H9 (cell line): ENCODE data around the gene UBN2. TPM values are rescaled to one million over a fixed set of nuclear protein-coding genes. Genes with fewer than 3 reads are reported as not detected.

Experiments
- DNase-seq: peaks from one replicate; pipeline ENCODE4 v3.0.0-alpha.2; 2017
- H2AFZ ChIP-seq: one replicate; pipeline ENCODE4 v1.6.1; 2013; ENCODE audit warnings: mild to moderate bottlenecking, low read length, control low read depth, moderate library complexity
- H2AK5ac ChIP-seq: 2 replicates; pipeline ENCODE4 v1.6.1; 2013; ENCODE audit warnings: low read length, control low read depth, mixed read lengths; ENCODE audit not compliant: insufficient read length
- H2BK120ac ChIP-seq: one replicate; pipeline ENCODE4 v1.6.1; 2013; ENCODE audit warnings: low read depth, mild to moderate bottlenecking, low read length, control low read depth, inconsistent platforms; ENCODE audit not compliant: poor library complexity, severe bottlenecking
- H2BK12ac ChIP-seq: 2 replicates; pipeline ENCODE4 v1.6.1; 2013; ENCODE audit warnings: low read length, control low read depth, mixed read lengths, low read depth; ENCODE audit not compliant: insufficient read length
- H2BK15ac ChIP-seq: 2 replicates; pipeline ENCODE4 v1.6.1; 2013; ENCODE audit warnings: low read depth, low read length, control low read depth
- H2BK20ac ChIP-seq: one replicate; pipeline ENCODE4 v1.6.1; 2013; ENCODE audit warnings: low read depth, mild to moderate bottlenecking, low read length, control low read depth, inconsistent platforms; ENCODE audit not compliant: poor library complexity, severe bottlenecking
- H2BK5ac ChIP-seq: 2 replicates; pipeline ENCODE4 v1.6.1; 2013; ENCODE audit warnings: low read length, control low read depth, mixed read lengths; ENCODE audit not compliant: insufficient read length
- H3K14ac ChIP-seq: 2 replicates; pipeline ENCODE4 v1.6.1; 2013; ENCODE audit warnings: low read length, control low read depth; ENCODE audit not compliant: insufficient read depth
- H3K18ac ChIP-seq: 2 replicates; pipeline ENCODE4 v1.6.1; 2013; ENCODE audit warnings: low read depth, mild to moderate bottlenecking, mixed read lengths, low read length, control low read depth; ENCODE audit not compliant: insufficient read length
- H3K23ac ChIP-seq: 2 replicates; pipeline ENCODE4 v1.6.1; 2013; ENCODE audit warnings: low read length, control low read depth, mixed read lengths, low read depth; ENCODE audit not compliant: insufficient read length
- H3K23me2 ChIP-seq: 2 replicates; pipeline ENCODE4 v1.6.1; 2013; ENCODE audit warnings: low read depth, mild to moderate bottlenecking, mixed read lengths, low read length, control low read depth; ENCODE audit not compliant: insufficient read length, poor library complexity, severe bottlenecking
- H3K27ac ChIP-seq: 2 replicates; pipeline ENCODE4 v1.5.1; 2013; ENCODE audit warnings: low read length, control low read depth, mixed read lengths, low read depth; ENCODE audit not compliant: insufficient read length
- H3K27me3 ChIP-seq: 2 replicates; pipeline ENCODE4 v1.6.1; 2013; ENCODE audit warnings: low read length, control low read depth, inconsistent platforms; ENCODE audit not compliant: insufficient read depth
- H3K4ac ChIP-seq: 2 replicates; pipeline ENCODE4 v1.6.1; 2013; ENCODE audit warnings: low read depth, mild to moderate bottlenecking, control low read depth, inconsistent platforms, low read length, moderate library complexity
- H3K4me1 ChIP-seq: 2 replicates; pipeline ENCODE4 v1.6.1; 2013; ENCODE audit warnings: low read length, control low read depth, inconsistent platforms; ENCODE audit not compliant: insufficient read depth
- H3K4me2 ChIP-seq: 2 replicates; pipeline ENCODE4 v1.6.1; 2013; ENCODE audit warnings: low read length, control low read depth, mixed read lengths; ENCODE audit not compliant: insufficient read length, insufficient read depth
- H3K56ac ChIP-seq: 2 replicates; pipeline ENCODE4 v1.6.1; 2013; ENCODE audit warnings: low read depth, mild to moderate bottlenecking, mixed read lengths, low read length, control low read depth; ENCODE audit not compliant: insufficient read length
- H3K79me1 ChIP-seq: 2 replicates; pipeline ENCODE4 v1.6.1; 2013; ENCODE audit warnings: low read depth, mild to moderate bottlenecking, moderate library complexity, low read length, control low read depth, inconsistent platforms; ENCODE audit not compliant: insufficient read depth, poor library complexity, severe bottlenecking
- H3K79me2 ChIP-seq: 2 replicates; pipeline ENCODE4 v1.6.1; 2013; ENCODE audit warnings: low read length, control low read depth, inconsistent platforms; ENCODE audit not compliant: insufficient read depth
- H3K9ac ChIP-seq: 2 replicates; pipeline ENCODE4 v1.6.1; 2013; ENCODE audit warnings: low read length, control low read depth, mixed read lengths; ENCODE audit not compliant: insufficient read length; ENCODE audit errors: extremely low read depth
- H3K9me3 ChIP-seq: one replicate; pipeline ENCODE4 v1.6.1; 2013; ENCODE audit warnings: low read depth, low read length, inconsistent platforms; ENCODE audit not compliant: control insufficient read depth
- H3T11ph ChIP-seq: one replicate; pipeline ENCODE4 v1.6.1; 2013; ENCODE audit warnings: mild to moderate bottlenecking, low read length, control low read depth, inconsistent platforms
- H4K20me1 ChIP-seq: one replicate; pipeline ENCODE4 v1.6.1; 2013; ENCODE audit not compliant: control insufficient read depth, insufficient read length, insufficient read depth
- H4K5ac ChIP-seq: 2 replicates; pipeline ENCODE4 v1.6.1; 2013; ENCODE audit warnings: low read depth, mild to moderate bottlenecking, mixed read lengths, low read length, control low read depth; ENCODE audit not compliant: insufficient read length
- H4K8ac ChIP-seq: replicated peaks from 2 replicates; pipeline ENCODE4 v1.6.1; 2013; ENCODE audit warnings: low read length, control low read depth, mixed read lengths, low read depth; ENCODE audit not compliant: insufficient read length
- H4K91ac ChIP-seq: 2 replicates; pipeline ENCODE4 v1.6.1; 2013; ENCODE audit warnings: low read depth, mild to moderate bottlenecking, moderate library complexity, mixed read lengths, low read length, control low read depth; ENCODE audit not compliant: insufficient read length
- H3K27ac Mint-ChIP-seq, 3 experiments: 2 replicates in 2 of 3; 3 replicates in 1 of 3; pipeline ENCODE4 v1.8.0; 2020 to 2021; ENCODE audit warnings: mixed read lengths in 3 of 3, mild to moderate bottlenecking in 1 of 3, moderate library complexity in 1 of 3
- H3K27me3 Mint-ChIP-seq: 2 replicates; pipeline ENCODE4 v1.8.0; 2021; ENCODE audit warnings: low read depth, mild to moderate bottlenecking, moderate library complexity, mixed read lengths
- H3K36me3 Mint-ChIP-seq, 3 experiments: 2 replicates in 2 of 3; 3 replicates in 1 of 3; pipeline ENCODE4 v1.8.0; 2020 to 2021; ENCODE audit warnings: low read depth in 3 of 3, mixed read lengths in 3 of 3; ENCODE audit not compliant: insufficient read depth in 1 of 3
- H3K4me1 Mint-ChIP-seq, 2 experiments: 2 replicates each; pipeline ENCODE4 v1.8.0; 2020; ENCODE audit warnings: mixed read lengths in 2 of 2
- H3K4me3 Mint-ChIP-seq, 2 experiments: 2 replicates in 1 of 2; 3 replicates in 1 of 2; pipeline ENCODE4 v1.8.0; 2020 to 2021; ENCODE audit warnings: mild to moderate bottlenecking in 2 of 2, mixed read lengths in 2 of 2, moderate library complexity in 1 of 2
- H3K9me3 Mint-ChIP-seq, 2 experiments: 2 replicates in 1 of 2; 3 replicates in 1 of 2; pipeline ENCODE4 v1.8.0; 2020; ENCODE audit warnings: mild to moderate bottlenecking in 2 of 2, mixed read lengths in 2 of 2, moderate library complexity in 1 of 2
- WGBS: extraction: QIAGEN DNeasy Blood & Tissue Kit; methylation state at CpG from one replicate; pipeline ENCODE4 v1.1.7; 2013; ENCODE audit warnings: missing lambda C conversion rate, low lambda C conversion rate, mixed read lengths; ENCODE audit not compliant: insufficient read length; ENCODE audit errors: extremely low coverage; 5-methylcytosine and 5-hydroxymethylcytosine counted together
- total RNA-seq: library from RNA; stranded (reverse); gene quantifications from 2 replicates; pipeline ENCODE4 v1.2.1, GENCODE V29; 2021
- TF ChIP-seq, protein P1 (sequence below): fragments of 200-600 bp; sonication (generic); conservative IDR thresholded peaks from 3 replicates; pipeline ENCODE4 v1.8.0; 2021; ENCODE audit warnings: antibody characterized with exemption, mild to moderate bottlenecking

UBN2 gene
- total RNA-seq, 1 experiment from 2014 or later, result 27.6 TPM

DNA sequence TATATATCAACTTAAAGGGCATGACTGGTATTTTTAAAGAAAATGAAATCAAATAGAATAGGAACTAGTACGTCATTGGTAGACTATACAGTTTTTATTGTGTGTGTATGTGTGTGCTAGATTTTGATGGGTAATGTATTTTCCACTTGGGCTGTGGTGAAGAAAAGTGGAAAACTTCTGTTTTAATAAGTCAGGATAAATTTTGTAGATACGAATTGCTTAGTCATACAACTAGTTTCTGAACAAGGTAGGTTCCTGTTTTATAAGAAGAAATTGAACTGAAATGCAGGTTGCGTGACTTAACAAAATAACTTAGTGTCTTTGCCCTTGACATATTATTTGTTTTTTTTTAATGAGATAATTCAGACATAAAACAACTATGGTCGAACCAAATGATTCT lies 24.3 kb downstream of the UBN2 start:
- no peak overlapping the region for H3K18ac ChIP-seq

More for the DNA sequence above, 24.3 kb downstream of the UBN2 start:
- Histone ChIP-seq H4K91ac (no peak overlapping the region), H3K79me1 (no peaks in the 10 kb centered on the region), H3K79me2 (no peaks in the 10 kb centered on the region), H3K23me2 (no peaks in the 10 kb centered on the region), H3K4me2 (no peak overlapping the region), H3K9ac (no peak overlapping the region), H3K14ac (no peak overlapping the region), H2AK5ac (no peak overlapping the region), H4K8ac (no peak overlapping the region), H3K9me3 (no peaks in the 10 kb centered on the region), H3K27ac (no peak overlapping the region), H2BK5ac (no peak overlapping the region), H4K20me1 (no peaks in the 10 kb centered on the region), H2BK20ac (no peak overlapping the region), H3K56ac (no peak overlapping the region), H3K23ac (no peak overlapping the region), H4K5ac (no peak overlapping the region), H2BK12ac (no peak overlapping the region), H3K4ac (no peak overlapping the region), H2AFZ (no peak overlapping the region), H3K4me1 (no peaks in the 10 kb centered on the region), H2BK15ac (no peak overlapping the region), H3K27me3 (no peaks in the 10 kb centered on the region), H2BK120ac (no peak overlapping the region), H3T11ph (no peak overlapping the region)
- no CpG with 5 or more reads among the region's 4 CpGs for WGBS
- no peak overlapping the region for H3K27ac Mint-ChIP-seq
- TF ChIP-seq, protein P1, sequence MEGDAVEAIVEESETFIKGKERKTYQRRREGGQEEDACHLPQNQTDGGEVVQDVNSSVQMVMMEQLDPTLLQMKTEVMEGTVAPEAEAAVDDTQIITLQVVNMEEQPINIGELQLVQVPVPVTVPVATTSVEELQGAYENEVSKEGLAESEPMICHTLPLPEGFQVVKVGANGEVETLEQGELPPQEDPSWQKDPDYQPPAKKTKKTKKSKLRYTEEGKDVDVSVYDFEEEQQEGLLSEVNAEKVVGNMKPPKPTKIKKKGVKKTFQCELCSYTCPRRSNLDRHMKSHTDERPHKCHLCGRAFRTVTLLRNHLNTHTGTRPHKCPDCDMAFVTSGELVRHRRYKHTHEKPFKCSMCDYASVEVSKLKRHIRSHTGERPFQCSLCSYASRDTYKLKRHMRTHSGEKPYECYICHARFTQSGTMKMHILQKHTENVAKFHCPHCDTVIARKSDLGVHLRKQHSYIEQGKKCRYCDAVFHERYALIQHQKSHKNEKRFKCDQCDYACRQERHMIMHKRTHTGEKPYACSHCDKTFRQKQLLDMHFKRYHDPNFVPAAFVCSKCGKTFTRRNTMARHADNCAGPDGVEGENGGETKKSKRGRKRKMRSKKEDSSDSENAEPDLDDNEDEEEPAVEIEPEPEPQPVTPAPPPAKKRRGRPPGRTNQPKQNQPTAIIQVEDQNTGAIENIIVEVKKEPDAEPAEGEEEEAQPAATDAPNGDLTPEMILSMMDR, result no peak
- H3K9me3 Mint-ChIP-seq, result no peaks in the 10 kb centered on the region
- H3K27me3 Mint-ChIP-seq, result no peaks in the 10 kb centered on the region
- no peak overlapping the region for H3K4me3 Mint-ChIP-seq
- no peak for DNase-seq
- H3K4me1 Mint-ChIP-seq, result no peaks in the 10 kb centered on the region
- peaks cover 21 to 49% (median 37%) of the 10 kb centered on the region in 3 experiments; a peak in 6 of 7 replicates for H3K36me3 Mint-ChIP-seq
